AG10803 (cell line): Measurements from ENCODE around the gene MRPL45.

Experiments used
- DNase-seq: peaks from one replicate; pipeline ENCODE4 v3.0.0; 2010; ENCODE audit warnings: low read depth
- H3K4me3 ChIP-seq: 2 replicates; pipeline ENCODE4 v1.5.1; 2011; ENCODE audit warnings: mild to moderate bottlenecking, low read length, control low read depth
- CTCF ChIP-seq: conservative IDR thresholded peaks from 2 replicates; pipeline ENCODE4 v1.5.1; 2011; ENCODE audit warnings: mild to moderate bottlenecking, low read length, control low read depth, inconsistent platforms

MRPL45 gene

GRCh38 chr17:38325221-38325851, 28.4 kb downstream of the MRPL45 start:
- peak; percentile 16 for DNase-seq
- no peak for TF ChIP-seq CTCF
- H3K4me3 ChIP-seq = no peak overlapping the region

- no peak for DNase-seq
- no peak overlapping the region for H3K4me3 ChIP-seq
- TF ChIP-seq CTCF = no peak
Measured at GRCh38 chr17:38326996-38327792, 30.2 kb downstream of the MRPL45 start.

- no peak overlapping the region for H3K4me3 ChIP-seq
- no peak for DNase-seq
- TF ChIP-seq CTCF = no peak
Measured at GRCh38 chr17:38327936-38328335, 31.0 kb downstream of the MRPL45 start.

GRCh38 chr17:38328620-38329019, 31.7 kb downstream of the MRPL45 start:
- H3K4me3 ChIP-seq = no peak overlapping the region
- TF ChIP-seq CTCF = no peak
- no peak for DNase-seq

GRCh38 chr17:38329284-38329683, 32.3 kb downstream of the MRPL45 start:
- no peak for DNase-seq
- TF ChIP-seq CTCF = no peak
- H3K4me3 ChIP-seq = no peak overlapping the region

- H3K4me3 ChIP-seq = no peak overlapping the region
- TF ChIP-seq CTCF = no peak
- DNase-seq = no peak
Measured at GRCh38 chr17:38329808-38330730, 33.1 kb downstream of the MRPL45 start.
